Loucy (cell line): ENCODE results near the gene SLCO1C1.

Experiments used
- H2AFZ ChIP-seq: fragments of 200-600 bp; sonication (generic); 2 replicates; pipeline ENCODE4 v1.6.0; 2016; ENCODE audit warnings: antibody characterized with exemption, mild to moderate bottlenecking, low read length, moderate library complexity
- H3F3A ChIP-seq: fragments of 200-600 bp; 2 replicates; pipeline ENCODE4 v1.6.0; 2016; ENCODE audit warnings: antibody characterized with exemption, low read depth, mild to moderate bottlenecking
- H3K27me3 ChIP-seq: fragments of 200-600 bp; sonication (generic); 2 replicates; pipeline ENCODE4 v1.6.1; 2014; ENCODE audit warnings: low read length, mild to moderate bottlenecking; ENCODE audit not compliant: insufficient read depth, poor library complexity, severe bottlenecking
- H3K36me3 ChIP-seq: fragments of 200-600 bp; sonication (generic); 2 replicates; pipeline ENCODE4 v1.6.1; 2016; ENCODE audit warnings: low read length; ENCODE audit not compliant: insufficient read depth
- H3K4me1 ChIP-seq: fragments of 200-600 bp; sonication (generic); 2 replicates; pipeline ENCODE4 v1.5.1; 2014; ENCODE audit warnings: low read length, mild to moderate bottlenecking; ENCODE audit not compliant: insufficient read depth, poor library complexity, severe bottlenecking
- H3K4me2 ChIP-seq: fragments of 200-600 bp; sonication (generic); 2 replicates; pipeline ENCODE4 v1.6.0; 2014; ENCODE audit warnings: antibody characterized with exemption, low read length, low read depth, mild to moderate bottlenecking; ENCODE audit not compliant: poor library complexity, severe bottlenecking
- H3K4me3 ChIP-seq: fragments of 200-600 bp; sonication (generic); 2 replicates; pipeline ENCODE4 v1.5.1; 2014; ENCODE audit warnings: low read length, mild to moderate bottlenecking, mixed read lengths; ENCODE audit not compliant: poor library complexity, severe bottlenecking
- H3K79me2 ChIP-seq: fragments of 200-600 bp; sonication (generic); 2 replicates; pipeline ENCODE4 v1.6.1; 2014; ENCODE audit warnings: low read length; ENCODE audit not compliant: insufficient read depth
- H3K9ac ChIP-seq: fragments of 200-600 bp; sonication (generic); 2 replicates; pipeline ENCODE4 v1.6.0; 2014; ENCODE audit warnings: mild to moderate bottlenecking, low read depth, low read length, moderate library complexity; ENCODE audit not compliant: poor library complexity, severe bottlenecking
- H3K9me2 ChIP-seq: fragments of 200-600 bp; sonication (generic); replicated peaks from 2 replicates; pipeline ENCODE4 v1.6.1; 2016; ENCODE audit warnings: low read depth, low read length, mixed read lengths
- H3K9me3 ChIP-seq: fragments of 200-600 bp; sonication (generic); 2 replicates; pipeline ENCODE4 v1.6.1; 2014; ENCODE audit warnings: mild to moderate bottlenecking, antibody characterized with exemption, low read length, low read depth; ENCODE audit not compliant: insufficient read depth
- H4K20me1 ChIP-seq: fragments of 200-600 bp; sonication (generic); 2 replicates; pipeline ENCODE4 v1.6.0; 2014; ENCODE audit warnings: antibody characterized with exemption, low read length, mild to moderate bottlenecking; ENCODE audit not compliant: insufficient read depth, poor library complexity, severe bottlenecking
- CTCF ChIP-seq: fragments of 200-600 bp; sonication (generic); conservative IDR thresholded peaks from 2 replicates; pipeline ENCODE4 v1.5.1; 2014; ENCODE audit warnings: mild to moderate bottlenecking, antibody characterized with exemption, low read length
- EZH2phosphoT487 ChIP-seq: fragments of 200-600 bp; IDR thresholded peaks from 2 replicates; pipeline ENCODE4 v1.6.1; 2018; ENCODE audit warnings: antibody characterized with exemption, mild to moderate bottlenecking, moderate library complexity, borderline replicate concordance

SLCO1C1 gene

GRCh38 chr12:20696181-20696905 lies 1.2 kb downstream of the SLCO1C1 start:
- Histone ChIP-seq H3K9me3 (no peaks in the 10 kb centered on the region), H3K4me2 (no peak overlapping the region), H3K79me2 (no peaks in the 10 kb centered on the region), H3K4me1 (no peaks in the 10 kb centered on the region), H3F3A (no peaks in the 10 kb centered on the region), H3K4me3 (no peak overlapping the region), H4K20me1 (no peaks in the 10 kb centered on the region), H3K36me3 (no peaks in the 10 kb centered on the region), H2AFZ (no peak overlapping the region), H3K27me3 (no peaks in the 10 kb centered on the region), H3K9me2 (no peaks in the 10 kb centered on the region), H3K9ac (no peak overlapping the region)
- TF ChIP-seq CTCF = no peak
- no peak for TF ChIP-seq EZH2phosphoT487

- Histone ChIP-seq H3K9ac (no peak overlapping the region), H3K9me3 (no peaks in the 10 kb centered on the region), H2AFZ (no peak overlapping the region), H3K4me1 (no peaks in the 10 kb centered on the region), H4K20me1 (no peaks in the 10 kb centered on the region), H3K9me2 (no peaks in the 10 kb centered on the region), H3K4me2 (no peak overlapping the region), H3K4me3 (no peak overlapping the region), H3K36me3 (no peaks in the 10 kb centered on the region), H3K79me2 (no peaks in the 10 kb centered on the region), H3K27me3 (no peaks in the 10 kb centered on the region), H3F3A (no peaks in the 10 kb centered on the region)
- TF ChIP-seq CTCF = no peak
- no peak for TF ChIP-seq EZH2phosphoT487
These were observed 6.0 kb downstream of the SLCO1C1 start for GRCh38 chr12:20701106-20701505.

GRCh38 chr12:20704860-20705259 lies 9.7 kb downstream of the SLCO1C1 start:
- H3K4me2 ChIP-seq = no peak overlapping the region
- H3K36me3 ChIP-seq = no peaks in the 10 kb centered on the region
- no peaks in the 10 kb centered on the region for H4K20me1 ChIP-seq
- no peaks in the 10 kb centered on the region for H3K27me3 ChIP-seq
- no peaks in the 10 kb centered on the region for H3F3A ChIP-seq
- H3K9ac ChIP-seq = no peak overlapping the region
- H3K79me2 ChIP-seq = no peaks in the 10 kb centered on the region
- H3K4me1 ChIP-seq = no peaks in the 10 kb centered on the region
- H3K9me2 ChIP-seq = no peaks in the 10 kb centered on the region
- TF ChIP-seq EZH2phosphoT487 (no peak), CTCF (no peak)
- H2AFZ ChIP-seq = no peak overlapping the region
- H3K9me3 ChIP-seq = no peaks in the 10 kb centered on the region
- no peak overlapping the region for H3K4me3 ChIP-seq
